SK-N-SH (cell line): ENCODE results near the gene CDH13. TPM values are rescaled to one million over a fixed set of nuclear protein-coding genes. Genes with fewer than 3 reads are reported as not detected.
A peak's percentile ranks its signal among the peaks of the same experiment; 100 is the strongest.

ENCODE experiments used
- CTCF ChIA-PET: fragments of 300-600, 350-600 bp; formaldehyde crosslinking; extraction: SDS; loops from one replicate; lab custom pipeline; 2021; lab: Yijun Ruan, JAX
- POLR2A ChIA-PET: fragments of 350-600 bp; sonication (Branson Sonifier 250); formaldehyde crosslinking; extraction: SDS; loops from one replicate; lab custom pipeline; 2020; ENCODE audit warnings: antibody characterized with exemption, inconsistent platforms; lab: Yijun Ruan, JAX
- DNase-seq: peaks from one replicate; pipeline ENCODE4 v3.0.0; 2012
- H2AFZ ChIP-seq: fragments of 200-600 bp; sonication (generic); 2 replicates; pipeline ENCODE4 v1.8.1; 2016; ENCODE audit warnings: antibody characterized with exemption, mild to moderate bottlenecking, low read depth
- H3F3A ChIP-seq: fragments of 200-600 bp; sonication (generic); replicated peaks from 2 replicates; pipeline ENCODE3; 2016; ENCODE audit warnings: antibody characterized with exemption, mild to moderate bottlenecking; ENCODE audit not compliant: insufficient read depth
- H3K27ac ChIP-seq, 2 experiments: fragments of 200-500 bp in 1 of 2; fragments of 200-600 bp in 1 of 2; sonication (Bioruptor generic) in 1 of 2; sonication (generic), shearing (Covaris generic) in 1 of 2; 2 replicates each; pipeline versions ENCODE4 v1.5.1 to v1.6.1; 2014 to 2016; ENCODE audit warnings: low read depth in 2 of 2, inconsistent platforms in 1 of 2, low read length in 1 of 2, mild to moderate bottlenecking in 1 of 2, mixed read lengths in 1 of 2
- H3K27me3 ChIP-seq: fragments of 200-600 bp; sonication (generic), shearing (Covaris generic); 2 replicates; pipeline ENCODE4 v1.6.1; 2016; ENCODE audit warnings: mixed run types; ENCODE audit not compliant: insufficient read depth
- H3K36me3 ChIP-seq, 2 experiments: fragments of 200-500 bp in 1 of 2; fragments of 200-600 bp in 1 of 2; sonication (Bioruptor generic) in 1 of 2; sonication (generic) in 1 of 2; replicated peaks in 1 of 2; 2 replicates each; pipeline versions ENCODE3 to v1.5.1; 2014 to 2016; ENCODE audit warnings: low read length in 1 of 2, mild to moderate bottlenecking in 1 of 2; ENCODE audit not compliant: insufficient read depth in 2 of 2, control insufficient read depth in 1 of 2
- H3K4me1 ChIP-seq, 2 experiments: fragments of 200-500 bp in 1 of 2; fragments of 200-600 bp in 1 of 2; sonication (Bioruptor generic) in 1 of 2; sonication (generic), shearing (Covaris generic) in 1 of 2; 2 replicates each; pipeline versions ENCODE4 v1.5.1 to v1.6.1; 2014 to 2016; ENCODE audit warnings: low read depth in 1 of 2, low read length in 1 of 2, mixed run types in 1 of 2; ENCODE audit not compliant: insufficient read depth in 2 of 2, control insufficient read depth in 1 of 2
- H3K4me2 ChIP-seq: fragments of 200-600 bp; sonication (generic), shearing (Covaris generic); 2 replicates; pipeline ENCODE4 v1.6.1; 2017; ENCODE audit warnings: mixed run types
- H3K4me3 ChIP-seq, 2 experiments: fragments of 200-500 bp in 1 of 2; fragments of 200-600 bp in 1 of 2; sonication (Bioruptor generic) in 1 of 2; sonication (generic), shearing (Covaris generic) in 1 of 2; 2 replicates each; pipeline versions ENCODE4 v1.5.1 to v1.8.1; 2014 to 2016; ENCODE audit warnings: low read depth in 2 of 2, inconsistent platforms in 1 of 2, low read length in 1 of 2, mild to moderate bottlenecking in 1 of 2, mixed read lengths in 1 of 2, moderate library complexity in 1 of 2
- H3K79me2 ChIP-seq: fragments of 200-600 bp; sonication (generic); 2 replicates; pipeline ENCODE4 v1.8.1; 2017; ENCODE audit warnings: mild to moderate bottlenecking; ENCODE audit not compliant: insufficient read depth
- H3K9ac ChIP-seq: fragments of 200-600 bp; sonication (generic); 2 replicates; pipeline ENCODE4 v1.6.1; 2017; ENCODE audit warnings: mixed run types
- H3K9me2 ChIP-seq: fragments of 200-600 bp; sonication (generic); 2 replicates; pipeline ENCODE4 v1.6.1; 2017; ENCODE audit warnings: mixed run types
- H3K9me3 ChIP-seq: fragments of 200-600 bp; sonication (generic); 2 replicates; pipeline ENCODE4 v1.6.1; 2017; ENCODE audit warnings: mixed run types, mild to moderate bottlenecking, moderate library complexity
- H4K20me1 ChIP-seq: fragments of 200-600 bp; sonication (generic); 2 replicates; pipeline ENCODE4 v1.6.1; 2017; ENCODE audit warnings: mild to moderate bottlenecking, mixed run types; ENCODE audit not compliant: insufficient read depth
- CTCF ChIP-seq: fragments of 200-600 bp; sonication (generic); IDR thresholded peaks from 2 replicates; pipeline ENCODE4 v1.6.1; 2017; ENCODE audit warnings: antibody characterized with exemption, mild to moderate bottlenecking, moderate library complexity
- MAX ChIP-seq: IDR thresholded peaks from 2 replicates; pipeline ENCODE4 v1.4.0; 2012; ENCODE audit warnings: low read depth
- RAD21 ChIP-seq: IDR thresholded peaks from 2 replicates; pipeline ENCODE4 v1.6.1; 2012; ENCODE audit warnings: mild to moderate bottlenecking, low read length
- RCOR1 ChIP-seq: fragments of 150-350 bp; IDR thresholded peaks from 2 replicates; pipeline ENCODE4 v1.6.1; 2017; ENCODE audit warnings: antibody characterized with exemption, low read length
- REST ChIP-seq: IDR thresholded peaks from 2 replicates; pipeline ENCODE4 v1.6.1; 2012; ENCODE audit warnings: mild to moderate bottlenecking, low read depth, low read length, moderate library complexity
- RXRA ChIP-seq: IDR thresholded peaks from 2 replicates; pipeline ENCODE4 v1.4.0; 2012; ENCODE audit warnings: low read depth, mild to moderate bottlenecking, borderline replicate concordance
- SMC3 ChIP-seq: IDR thresholded peaks from 2 replicates; pipeline ENCODE4 v1.6.1; 2012; ENCODE audit warnings: low read depth, low read length, improper control_type of control experiment
- YY1 ChIP-seq: IDR thresholded peaks from 2 replicates; pipeline ENCODE4 v1.4.0; 2012; ENCODE audit warnings: low read depth, mild to moderate bottlenecking
- ZBTB33 ChIP-seq: IDR thresholded peaks from 2 replicates; pipeline ENCODE4 v1.4.0; 2012; ENCODE audit warnings: low read depth, borderline replicate concordance
- WGBS: methylation state at CpG from one replicate; pipeline ENCODE4 v1.1.6; 2017; ENCODE audit warnings: low lambda C conversion rate; 5-methylcytosine and 5-hydroxymethylcytosine counted together
- polyA plus RNA-seq, 3 experiments: library from polyadenylated mRNA; depleted of rRNA; stranded (reverse); fragments of >200 nt; gene quantifications; 2 replicates each; pipeline ENCODE4 v1.2.3, GENCODE V29; 2012

CDH13 gene
- polyA plus RNA-seq, 1 of the 3 experiments (the other 2 are of a cell fraction): 93.0 TPM

GRCh38 chr16:82639666-82640336 lies 13.0 kb downstream of the CDH13 start:
- H3K27ac ChIP-seq: peak overlapping the region in 1 of 2 experiments; percentile 89; a peak in 2 of 4 replicates
- H3K9ac ChIP-seq: no peak overlapping the region
- H3K9me2 ChIP-seq: no peaks in the 10 kb centered on the region
- H3K4me1 ChIP-seq: peaks cover 0 to 19% of the 10 kb centered on the region in 2 experiments; a peak in 2 of 4 replicates
- peaks cover 13% of the 10 kb centered on the region for H3F3A ChIP-seq
- H3K79me2 ChIP-seq: peaks cover 84% of the 10 kb centered on the region
- H3K36me3 ChIP-seq: no peaks in the 10 kb centered on the region
- no peak overlapping the region; a peak in 1 of 4 replicates for H3K4me3 ChIP-seq
- H3K9me3 ChIP-seq: no peaks in the 10 kb centered on the region
- CTCF ChIA-PET: interaction anchor here (0.6 to 2.8 kb wide), 16 partner anchors 8 to 635 kb away, joined by 3 to 24 read pairs (median 3); no protein-coding TSS in a partner anchor
- no peak overlapping the region for H3K4me2 ChIP-seq
- 21% methylated on average over 9 of the region's 9 CpGs for WGBS
- POLR2A ChIA-PET: no interaction called here
- H2AFZ ChIP-seq: no peak overlapping the region
- H3K27me3 ChIP-seq: no peaks in the 10 kb centered on the region
- TF ChIP-seq YY1: no peak
- no peak for TF ChIP-seq REST
- no peak for TF ChIP-seq RXRA
- peak; percentile 34; the same call in 1 of the 2 replicates for TF ChIP-seq MAX
- TF ChIP-seq ZBTB33: no peak
- peak; percentile 84 for TF ChIP-seq SMC3
- TF ChIP-seq CTCF: peak; percentile 87
- no peak for TF ChIP-seq RCOR1
- TF ChIP-seq RAD21: peak; percentile 71
- DNase-seq: peak; percentile 68
- H4K20me1 ChIP-seq: no peaks in the 10 kb centered on the region
